LNCaP clone FGC (cell line): ENCODE data around the gene NTSR2.

ENCODE experiments used
- DNase-seq: peaks from one replicate; pipeline ENCODE4 v3.0.0-alpha.2; 2011; ENCODE audit warnings: low read depth
- H3K4me3 ChIP-seq: 2 replicates; pipeline ENCODE4 v1.5.1; 2011; ENCODE audit warnings: mild to moderate bottlenecking, low read depth, low read length, control low read depth
- TF ChIP-seq, protein P1 (sequence below): IDR thresholded peaks from 2 replicates; pipeline ENCODE4 v1.5.1; 2012; ENCODE audit warnings: mild to moderate bottlenecking; ENCODE audit not compliant: control insufficient read depth, insufficient read depth; ENCODE audit errors: extremely low read depth

The NTSR2 gene

GRCh38 chr2:11684894-11685460 is 15.0 kb upstream of the NTSR2 start:
- TF ChIP-seq, protein P1, sequence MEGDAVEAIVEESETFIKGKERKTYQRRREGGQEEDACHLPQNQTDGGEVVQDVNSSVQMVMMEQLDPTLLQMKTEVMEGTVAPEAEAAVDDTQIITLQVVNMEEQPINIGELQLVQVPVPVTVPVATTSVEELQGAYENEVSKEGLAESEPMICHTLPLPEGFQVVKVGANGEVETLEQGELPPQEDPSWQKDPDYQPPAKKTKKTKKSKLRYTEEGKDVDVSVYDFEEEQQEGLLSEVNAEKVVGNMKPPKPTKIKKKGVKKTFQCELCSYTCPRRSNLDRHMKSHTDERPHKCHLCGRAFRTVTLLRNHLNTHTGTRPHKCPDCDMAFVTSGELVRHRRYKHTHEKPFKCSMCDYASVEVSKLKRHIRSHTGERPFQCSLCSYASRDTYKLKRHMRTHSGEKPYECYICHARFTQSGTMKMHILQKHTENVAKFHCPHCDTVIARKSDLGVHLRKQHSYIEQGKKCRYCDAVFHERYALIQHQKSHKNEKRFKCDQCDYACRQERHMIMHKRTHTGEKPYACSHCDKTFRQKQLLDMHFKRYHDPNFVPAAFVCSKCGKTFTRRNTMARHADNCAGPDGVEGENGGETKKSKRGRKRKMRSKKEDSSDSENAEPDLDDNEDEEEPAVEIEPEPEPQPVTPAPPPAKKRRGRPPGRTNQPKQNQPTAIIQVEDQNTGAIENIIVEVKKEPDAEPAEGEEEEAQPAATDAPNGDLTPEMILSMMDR = no peak
- DNase-seq = no peak
- H3K4me3 ChIP-seq = no peak overlapping the region

DNA sequence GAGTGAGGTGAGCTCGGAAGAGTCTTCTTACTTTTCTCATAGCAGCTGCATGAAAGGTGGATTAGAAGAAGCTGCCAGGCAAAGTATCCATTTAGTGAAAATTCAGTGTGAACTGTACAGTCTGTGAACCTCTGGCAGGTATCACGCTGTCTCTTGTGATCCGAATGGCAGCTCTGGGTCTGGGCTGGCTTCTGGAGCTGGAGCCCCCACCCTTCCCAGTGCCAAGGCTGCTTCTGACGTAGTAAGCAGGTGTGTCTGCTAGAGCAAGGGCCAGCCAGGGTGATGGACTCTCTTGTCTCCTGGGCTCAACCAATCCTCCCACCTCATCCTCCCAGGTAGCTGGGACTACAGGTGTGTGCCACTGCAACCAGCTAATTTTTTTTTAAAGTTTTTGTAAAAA is 14.0 kb upstream of the NTSR2 start:
- no peak for DNase-seq

DNA sequence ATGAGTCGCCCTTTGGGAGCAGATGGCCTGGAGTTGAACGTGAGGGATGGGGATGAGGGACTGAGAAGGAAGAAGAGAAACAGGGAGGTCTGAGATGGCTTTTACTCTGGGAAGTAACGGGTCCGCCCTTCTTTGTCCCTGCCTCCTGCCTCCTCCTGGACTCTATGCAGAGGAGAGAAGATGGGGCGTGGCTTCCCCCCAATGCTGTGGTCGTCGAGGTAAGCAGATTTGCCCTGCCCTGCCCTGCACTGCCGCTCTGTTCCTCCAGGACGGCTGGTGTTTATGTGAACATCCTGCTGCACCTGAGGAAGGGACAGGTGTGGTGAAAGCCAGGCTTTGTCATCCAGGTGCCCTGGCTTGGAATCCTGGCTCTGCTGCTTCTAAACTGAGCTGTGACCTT is 13.5 kb upstream of the NTSR2 start:
- no peak for DNase-seq
- H3K4me3 ChIP-seq = no peak overlapping the region
- TF ChIP-seq, protein P1 = no peak

More for the DNA sequence above, 14.0 kb upstream of the NTSR2 start:
- TF ChIP-seq, protein P1 = no peak
- no peak overlapping the region for H3K4me3 ChIP-seq

- DNase-seq = no peak
- TF ChIP-seq, protein P1 = no peak
Measured at GRCh38 chr2:11682590-11682915, 12.6 kb upstream of the NTSR2 start.

GRCh38 chr2:11681722-11682589 is 12.0 kb upstream of the NTSR2 start:
- TF ChIP-seq, protein P1 = peak; percentile 86
- no peak for DNase-seq

More at GRCh38 chr2:11682590-11682915, 12.6 kb upstream of the NTSR2 start:
- no peak overlapping the region for H3K4me3 ChIP-seq

DNA sequence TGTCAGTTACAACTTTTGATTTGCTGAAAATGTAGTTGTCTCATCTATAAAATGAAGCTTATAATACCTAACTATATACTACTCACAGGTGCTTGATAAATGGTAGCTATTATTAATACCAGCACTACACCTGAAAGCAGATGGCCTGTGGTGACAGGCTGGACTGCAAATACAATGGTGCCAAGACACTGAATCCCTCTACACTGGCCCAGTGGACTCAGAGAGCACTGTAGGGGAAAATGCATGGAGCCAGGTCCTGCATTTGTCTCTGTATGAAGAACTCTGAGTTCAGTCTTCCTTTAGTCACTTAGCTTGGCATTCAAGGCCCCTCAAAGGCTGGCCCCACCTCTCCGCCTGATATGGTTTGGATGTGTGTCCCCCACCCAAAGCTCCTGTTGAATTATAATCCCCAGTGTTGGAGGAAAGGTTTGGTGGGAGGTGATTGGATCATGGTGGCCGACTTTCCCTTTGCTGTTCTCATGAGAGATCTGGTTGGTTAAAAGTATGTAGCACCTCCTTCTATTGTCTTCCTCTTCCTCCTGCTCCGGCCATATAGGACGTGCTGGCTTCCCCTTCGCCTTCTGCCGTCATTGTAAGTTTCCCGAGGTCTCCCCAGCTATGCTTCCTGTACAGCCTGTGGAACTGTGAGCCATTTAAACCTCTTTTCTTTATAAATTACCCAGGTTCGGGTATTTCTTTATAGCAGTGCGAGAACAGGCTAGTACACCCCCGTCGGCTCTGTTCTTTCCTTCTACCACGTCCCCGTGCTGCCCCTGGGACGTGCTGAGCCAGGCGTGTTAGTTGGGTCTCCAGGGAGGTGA is 11.1 kb upstream of the NTSR2 start:
- no peak overlapping the region for H3K4me3 ChIP-seq
- DNase-seq = no peak
- TF ChIP-seq, protein P1 = no peak

More at GRCh38 chr2:11681722-11682589, 12.0 kb upstream of the NTSR2 start:
- no peak overlapping the region for H3K4me3 ChIP-seq
